CD4-positive, CD25-positive, alpha-beta regulatory T cell (primary cell): ENCODE data around the gene NPDC1. TPM values are rescaled to one million over a fixed set of nuclear protein-coding genes. Genes with fewer than 3 reads are reported as not detected.

Experiments
- ATAC-seq, 2 donors: fragments of 150-1000 bp; cut with Tn5 transposase; one replicate each; pipeline ENCODE4 v1.10.0; 2021; ENCODE audit warnings: low read depth in 2 of 2, moderate number of reproducible peaks in 2 of 2, moderate library complexity in 1 of 2
- DNase-seq, 3 donors: peaks; one replicate each; pipeline versions ENCODE4 v3.0.0 to v3.0.0-alpha.2; 2012 to 2022; ENCODE audit warnings: mixed read lengths in 1 of 3
- H3K27ac ChIP-seq: one replicate; pipeline ENCODE4 v1.7.0; 2013; ENCODE audit warnings: mild to moderate bottlenecking, low read length; ENCODE audit not compliant: insufficient read depth, poor library complexity, severe bottlenecking
- H3K27me3 ChIP-seq: one replicate; pipeline ENCODE4 v1.7.0; 2013; ENCODE audit warnings: low read length; ENCODE audit not compliant: control insufficient read depth, insufficient read depth
- H3K36me3 ChIP-seq: one replicate; pipeline ENCODE4 v1.7.0; 2013; ENCODE audit warnings: mild to moderate bottlenecking, low read length, moderate library complexity; ENCODE audit not compliant: control insufficient read depth, insufficient read depth
- H3K4me1 ChIP-seq: 2 replicates; pipeline ENCODE4 v1.7.0; 2013; ENCODE audit warnings: mild to moderate bottlenecking, low read length; ENCODE audit not compliant: insufficient read depth, control insufficient read depth, poor library complexity, severe bottlenecking
- H3K4me3 ChIP-seq: one replicate; pipeline ENCODE4 v1.7.0; 2013; ENCODE audit warnings: low read depth, mild to moderate bottlenecking, low read length, moderate library complexity
- H3K9me3 ChIP-seq, 2 experiments: 1 replicate in 1 of 2; 2 replicates in 1 of 2; pipeline ENCODE4 v1.7.0; 2013; ENCODE audit warnings: low read length in 2 of 2, mild to moderate bottlenecking in 1 of 2, moderate library complexity in 1 of 2; ENCODE audit not compliant: control insufficient read depth in 2 of 2
- H3K27ac Mint-ChIP-seq, 3 donors: one replicate each; pipeline ENCODE4 v1.8.0; 2020 to 2022; ENCODE audit warnings: mild to moderate bottlenecking in 3 of 3, mixed read lengths in 3 of 3, moderate library complexity in 2 of 3
- H3K27me3 Mint-ChIP-seq: one replicate; pipeline ENCODE4 v1.8.0; 2022; ENCODE audit warnings: mild to moderate bottlenecking, mixed read lengths
- H3K36me3 Mint-ChIP-seq: one replicate; pipeline ENCODE4 v1.8.0; 2020; ENCODE audit warnings: mixed read lengths
- H3K4me1 Mint-ChIP-seq, 4 donors: one replicate each; pipeline ENCODE4 v1.8.0; 2020 to 2022; ENCODE audit warnings: mixed read lengths in 4 of 4, mild to moderate bottlenecking in 1 of 4
- H3K4me3 Mint-ChIP-seq, 4 donors: one replicate each; pipeline ENCODE4 v1.8.0; 2020 to 2022; ENCODE audit warnings: mild to moderate bottlenecking in 4 of 4, mixed read lengths in 4 of 4, moderate library complexity in 3 of 4
- H3K9me3 Mint-ChIP-seq, 7 donors: one replicate each; pipeline ENCODE4 v1.8.0; 2020 to 2022; ENCODE audit warnings: mixed read lengths in 7 of 7, mild to moderate bottlenecking in 3 of 7, moderate library complexity in 2 of 7
- polyA plus RNA-seq, 4 donors: library from polyadenylated mRNA; unstranded; fragments of 300-500 nt; fragmentation: Illumina TruSeq; gene quantifications; one replicate each; pipeline ENCODE4 v1.2.3, GENCODE V29; 2021
- total RNA-seq: library from RNA; stranded (reverse); gene quantifications from one replicate; pipeline ENCODE4 v1.2.3, GENCODE V29; 2022

NPDC1 gene
- total and polyA plus RNA-seq, 5 donors from 2014 or later: 4.2 to 106 (median 12.1) TPM

DNA sequence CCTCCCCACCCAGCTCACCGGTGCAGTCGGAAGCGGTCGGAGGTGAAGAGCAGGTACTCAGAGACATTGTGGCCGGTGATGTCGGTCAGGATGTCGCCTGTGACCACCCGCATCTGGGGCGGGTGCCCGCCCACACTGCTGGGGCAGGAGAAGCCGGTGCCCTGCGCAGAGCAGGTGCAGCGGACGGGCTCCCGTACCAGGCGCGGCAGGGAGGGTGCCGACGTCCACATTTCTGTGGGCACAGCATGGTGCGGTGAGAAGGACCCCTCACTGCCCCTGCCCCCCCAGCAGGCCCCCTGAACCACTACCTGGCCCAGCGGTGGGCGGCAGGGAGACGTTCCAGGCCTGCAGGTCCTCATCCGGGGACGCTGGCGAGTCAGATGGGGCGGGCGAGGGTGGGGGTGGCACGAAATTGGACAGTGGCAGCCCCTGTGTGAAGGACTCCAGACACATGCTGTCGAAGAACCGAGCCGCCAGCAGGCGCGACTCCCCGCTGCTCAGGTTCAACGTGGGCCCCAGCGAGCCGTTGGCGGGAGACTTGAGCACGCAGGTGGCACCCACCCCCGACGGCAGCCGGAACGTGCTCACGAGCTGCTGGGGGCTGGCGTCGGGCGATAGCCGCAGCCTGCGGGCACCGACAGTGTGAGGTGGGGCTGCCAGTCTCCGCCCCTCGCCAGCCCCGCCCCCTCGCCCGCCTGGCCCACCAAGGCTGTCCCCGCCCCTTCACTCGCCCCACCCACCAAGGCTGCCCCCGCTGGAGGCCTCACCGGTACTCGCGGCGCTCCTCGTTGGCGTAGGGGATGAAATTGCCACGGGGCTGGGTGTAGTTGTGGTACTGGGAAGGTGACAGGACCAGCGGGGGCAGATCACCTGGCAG is 33.0 kb downstream of the NPDC1 start:
- Histone ChIP-seq H3K27ac (no peak overlapping the region), H3K27me3 (no peaks in the 10 kb centered on the region), H3K4me3 (no peak overlapping the region), H3K9me3 (no peaks in the 10 kb centered on the region), H3K4me1 (no peaks in the 10 kb centered on the region), H3K36me3 (peaks cover 11% of the 10 kb centered on the region)
- Mint-ChIP-seq H3K9me3 (peaks cover 0 to 2% (median 0%) of the 10 kb centered on the region in 7 donors), H3K4me3 (no peak overlapping the region), H3K27ac (no peak overlapping the region), H3K36me3 (peaks cover 4% of the 10 kb centered on the region), H3K4me1 (no peaks in the 10 kb centered on the region), H3K27me3 (no peaks in the 10 kb centered on the region)
- DNase-seq: no peak
- no peak for ATAC-seq

DNA sequence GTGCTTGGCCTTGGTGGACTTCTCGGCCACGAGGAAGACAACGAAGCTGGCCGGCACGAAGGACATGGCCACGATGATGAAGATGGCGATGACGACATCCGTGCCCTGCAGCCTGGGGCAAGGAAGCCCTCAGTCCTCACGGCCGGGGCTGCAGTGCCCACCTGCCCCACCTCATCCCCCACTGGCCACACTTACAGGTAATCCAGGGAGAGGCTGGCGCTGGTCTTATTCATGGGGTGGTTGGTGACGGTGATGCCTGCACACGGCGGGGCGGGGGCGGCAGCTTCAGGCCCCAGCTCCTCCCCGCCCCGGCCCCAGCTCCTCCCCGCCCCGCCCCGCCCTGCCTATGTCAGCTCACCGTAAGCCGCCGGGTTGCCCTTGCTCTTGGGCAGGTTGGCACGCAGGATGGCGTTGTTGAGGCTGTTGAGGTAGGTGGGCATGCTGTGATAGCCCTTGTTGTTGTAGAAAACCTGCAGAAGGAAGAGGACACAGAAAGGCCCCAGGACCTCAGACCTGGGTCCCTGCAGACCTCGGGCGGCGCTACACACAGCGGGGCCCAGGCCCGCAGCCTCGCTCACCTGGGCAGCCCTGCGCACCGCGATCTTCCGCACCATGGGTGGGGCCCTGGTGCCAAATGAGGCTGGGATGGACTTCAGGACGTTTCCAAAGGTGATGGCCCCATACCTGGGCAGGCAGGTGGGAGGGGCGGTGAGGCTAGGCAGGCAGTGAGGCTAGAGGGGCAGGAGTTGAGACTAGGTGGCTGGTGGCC is 33.9 kb downstream of the NPDC1 start:
- Histone ChIP-seq H3K27me3 (no peaks in the 10 kb centered on the region), H3K36me3 (peaks cover 11% of the 10 kb centered on the region), H3K27ac (no peak overlapping the region), H3K4me3 (no peak overlapping the region), H3K4me1 (no peaks in the 10 kb centered on the region), H3K9me3 (no peaks in the 10 kb centered on the region)
- H3K4me3 Mint-ChIP-seq: no peak overlapping the region
- peaks cover 0 to 2% (median 0%) of the 10 kb centered on the region in 7 donors for H3K9me3 Mint-ChIP-seq
- H3K27me3 Mint-ChIP-seq: no peaks in the 10 kb centered on the region
- ATAC-seq (no peak), DNase-seq (no peak)
- no peaks in the 10 kb centered on the region for H3K4me1 Mint-ChIP-seq
- H3K36me3 Mint-ChIP-seq: peaks cover 4% of the 10 kb centered on the region
- H3K27ac Mint-ChIP-seq: no peak overlapping the region

DNA sequence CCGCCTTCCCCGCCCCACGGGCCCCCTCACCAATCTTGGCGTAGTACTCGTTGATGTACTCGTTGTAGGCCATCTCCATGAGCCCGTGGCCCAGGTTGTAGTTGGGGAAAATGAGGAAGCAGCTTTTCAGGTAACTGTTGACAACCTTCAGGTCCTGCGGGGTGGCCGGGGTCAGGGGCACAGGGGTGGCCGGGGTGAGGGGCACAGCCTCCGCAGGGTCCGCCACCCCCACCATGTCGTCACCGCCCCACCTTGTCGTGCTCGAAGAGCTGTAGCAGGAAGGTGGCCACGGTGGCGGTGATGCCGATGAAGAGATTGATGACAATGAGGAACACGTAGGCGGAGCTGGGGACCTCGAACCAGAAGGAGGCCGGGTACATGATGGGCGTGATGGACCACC is 34.8 kb downstream of the NPDC1 start:
- Histone ChIP-seq H3K4me1 (no peaks in the 10 kb centered on the region), H3K27ac (no peak overlapping the region), H3K27me3 (no peaks in the 10 kb centered on the region), H3K9me3 (no peaks in the 10 kb centered on the region), H3K36me3 (peaks cover 9% of the 10 kb centered on the region), H3K4me3 (no peak overlapping the region)
- H3K4me1 Mint-ChIP-seq: no peaks in the 10 kb centered on the region
- no peak for ATAC-seq
- H3K36me3 Mint-ChIP-seq: no peaks in the 10 kb centered on the region
- H3K9me3 Mint-ChIP-seq: no peaks in the 10 kb centered on the region
- no peak for DNase-seq
- no peak overlapping the region for H3K27ac Mint-ChIP-seq
- no peaks in the 10 kb centered on the region for H3K27me3 Mint-ChIP-seq
- H3K4me3 Mint-ChIP-seq: no peak overlapping the region

DNA sequence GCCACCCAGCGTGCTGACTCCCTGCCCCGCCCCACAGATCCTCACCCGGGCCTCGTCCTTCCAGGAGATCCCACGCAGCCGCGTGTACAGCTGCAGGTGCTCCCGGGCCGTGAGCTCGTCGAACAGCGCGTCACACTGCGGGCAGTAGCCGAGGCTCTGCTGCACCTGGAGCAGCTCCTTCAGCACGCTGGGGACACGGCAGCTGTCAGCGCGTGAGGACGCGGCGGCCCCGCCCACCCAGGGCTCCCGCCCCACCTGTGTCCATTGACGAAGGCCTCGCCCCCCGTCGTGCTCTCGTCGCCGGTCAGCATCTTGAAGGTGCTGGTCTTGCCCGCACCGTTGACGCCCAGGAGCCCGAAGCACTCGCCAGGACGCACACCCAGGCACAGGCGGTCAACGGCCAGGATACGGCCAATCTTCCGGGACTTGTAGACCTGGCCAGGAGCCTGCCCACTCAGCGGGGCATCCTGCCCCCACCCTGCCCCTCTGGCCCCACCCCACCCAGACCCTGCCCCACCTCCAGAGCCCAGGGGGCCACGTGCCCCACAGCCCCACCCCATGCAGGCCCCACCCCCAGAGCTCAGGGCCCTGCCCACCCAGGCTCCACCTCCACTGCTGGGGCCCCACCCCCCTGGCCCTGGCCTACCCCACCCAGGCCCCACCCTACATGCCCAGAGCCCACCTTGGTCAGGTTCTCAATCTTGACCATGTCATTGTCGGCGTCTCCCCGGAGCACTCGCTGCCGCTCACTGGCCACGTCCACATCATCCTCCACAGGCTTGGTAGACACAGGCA is 35.8 kb downstream of the NPDC1 start:
- Histone ChIP-seq H3K27me3 (no peaks in the 10 kb centered on the region), H3K36me3 (peaks cover 2% of the 10 kb centered on the region), H3K9me3 (no peaks in the 10 kb centered on the region), H3K27ac (no peak overlapping the region), H3K4me1 (no peaks in the 10 kb centered on the region), H3K4me3 (no peak overlapping the region)
- Mint-ChIP-seq H3K36me3 (no peaks in the 10 kb centered on the region), H3K9me3 (no peaks in the 10 kb centered on the region), H3K27me3 (no peaks in the 10 kb centered on the region), H3K27ac (no peak overlapping the region), H3K4me3 (no peak overlapping the region), H3K4me1 (no peaks in the 10 kb centered on the region)
- no peak for DNase-seq
- ATAC-seq: no peak

DNA sequence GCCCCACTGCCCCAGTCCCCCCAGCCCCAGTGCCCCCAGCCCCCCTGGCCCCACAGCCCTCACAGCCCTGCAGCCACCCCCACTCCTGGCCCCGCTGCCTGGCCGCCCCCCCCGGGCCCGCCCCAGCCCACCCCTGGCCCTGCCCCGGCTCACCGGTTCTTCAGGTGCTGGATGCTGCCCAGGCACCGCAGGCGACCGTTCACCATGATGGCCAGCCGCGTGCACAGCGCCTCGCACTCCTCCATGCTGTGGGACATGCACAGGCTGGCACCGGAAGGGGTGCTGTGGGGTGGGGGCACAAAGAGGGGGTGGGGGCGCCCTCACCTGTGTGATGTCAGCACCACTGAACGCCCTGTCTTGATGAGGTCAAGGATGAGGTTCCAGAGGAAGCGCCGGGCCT is 36.8 kb downstream of the NPDC1 start:
- H3K4me3 ChIP-seq: no peak overlapping the region
- H3K4me1 ChIP-seq: no peaks in the 10 kb centered on the region
- no peaks in the 10 kb centered on the region for H3K36me3 Mint-ChIP-seq
- DNase-seq (no peak), ATAC-seq (no peak)
- H3K36me3 ChIP-seq: peaks cover 2% of the 10 kb centered on the region
- H3K27me3 ChIP-seq: no peaks in the 10 kb centered on the region
- H3K9me3 ChIP-seq: no peaks in the 10 kb centered on the region
- no peak overlapping the region for H3K27ac Mint-ChIP-seq
- H3K27ac ChIP-seq: no peak overlapping the region
- H3K27me3 Mint-ChIP-seq: no peaks in the 10 kb centered on the region
- H3K9me3 Mint-ChIP-seq: no peaks in the 10 kb centered on the region
- H3K4me1 Mint-ChIP-seq: peaks cover 0 to 4% (median 0%) of the 10 kb centered on the region in 4 donors
- no peak overlapping the region for H3K4me3 Mint-ChIP-seq

DNA sequence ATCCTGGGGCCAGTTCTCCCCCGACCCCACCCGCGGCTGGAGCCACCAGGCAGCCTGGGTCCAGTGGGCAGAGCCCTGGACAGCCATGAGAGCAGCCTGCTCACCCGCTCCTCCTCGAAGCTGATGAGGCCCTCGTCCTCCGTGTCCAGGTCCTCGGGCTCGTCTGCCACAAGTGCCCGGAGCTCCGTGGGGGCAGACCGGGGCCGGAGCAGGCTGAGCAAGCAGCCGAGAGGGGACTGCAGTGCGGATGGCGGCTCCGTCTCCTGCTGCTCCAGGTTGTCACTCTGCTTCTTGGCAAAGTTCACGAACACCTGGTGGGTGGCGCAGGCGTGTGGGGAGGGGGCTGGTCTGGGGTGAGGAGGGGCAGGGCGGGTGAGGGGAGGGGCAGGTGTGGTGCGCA is 37.7 kb downstream of the NPDC1 start:
- Histone ChIP-seq H3K27ac (no peak overlapping the region), H3K4me1 (no peaks in the 10 kb centered on the region), H3K36me3 (no peaks in the 10 kb centered on the region), H3K9me3 (no peaks in the 10 kb centered on the region), H3K4me3 (no peak overlapping the region), H3K27me3 (no peaks in the 10 kb centered on the region)
- H3K4me1 Mint-ChIP-seq: peaks cover 0 to 4% (median 0%) of the 10 kb centered on the region in 4 donors
- ATAC-seq: no peak
- H3K27me3 Mint-ChIP-seq: no peaks in the 10 kb centered on the region
- no peak for DNase-seq
- no peaks in the 10 kb centered on the region for H3K36me3 Mint-ChIP-seq
- H3K4me3 Mint-ChIP-seq: no peak overlapping the region
- H3K27ac Mint-ChIP-seq: no peak overlapping the region
- H3K9me3 Mint-ChIP-seq: no peaks in the 10 kb centered on the region

DNA sequence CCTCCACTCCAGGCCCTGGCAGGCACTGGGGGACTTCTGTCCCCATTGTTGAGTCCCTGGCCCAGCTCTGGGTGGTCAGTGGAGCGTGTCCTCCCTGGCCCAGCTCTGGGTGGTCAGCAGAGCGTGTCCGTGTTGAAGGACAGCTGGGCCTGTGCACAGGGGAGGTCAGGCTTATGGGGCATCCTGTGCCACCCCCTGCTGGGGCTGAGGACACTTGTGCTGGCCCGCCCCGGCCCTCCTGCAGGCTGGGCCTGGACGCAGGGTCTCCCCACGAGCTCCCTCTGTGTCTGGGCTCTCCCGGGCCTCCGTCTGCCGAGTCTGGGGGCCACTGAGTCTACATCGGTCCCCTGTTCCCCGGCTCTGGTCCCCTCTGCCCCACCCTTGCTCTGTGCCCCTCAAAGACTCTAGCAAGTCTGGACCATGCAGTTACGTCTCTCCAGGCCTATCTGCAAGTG is 38.1 kb downstream of the NPDC1 start:
- Histone ChIP-seq H3K27ac (no peak overlapping the region), H3K27me3 (no peaks in the 10 kb centered on the region), H3K9me3 (no peaks in the 10 kb centered on the region), H3K4me1 (no peaks in the 10 kb centered on the region), H3K36me3 (no peaks in the 10 kb centered on the region), H3K4me3 (no peak overlapping the region)
- ATAC-seq: no peak
- Mint-ChIP-seq H3K36me3 (no peaks in the 10 kb centered on the region), H3K4me3 (no peak overlapping the region), H3K27ac (no peak overlapping the region), H3K27me3 (no peaks in the 10 kb centered on the region), H3K9me3 (no peaks in the 10 kb centered on the region), H3K4me1 (peaks cover 0 to 4% (median 0%) of the 10 kb centered on the region in 4 donors)
- DNase-seq: no peak
